Neural cell (in vitro differentiated cells): Measurements from ENCODE around the gene PHACTR1. TPM values are rescaled to one million over a fixed set of nuclear protein-coding genes. Genes with fewer than 3 reads are reported as not detected.

Source experiments
- H2AFZ ChIP-seq: fragments of 200-600, 300-800 bp; sonication (generic), shearing (Covaris generic); 2 replicates; pipeline ENCODE4 v1.6.0; 2014; ENCODE audit warnings: low read depth, mild to moderate bottlenecking, antibody characterized with exemption, low read length, moderate library complexity
- H3F3A ChIP-seq: fragments of 200-600 bp; shearing (Covaris generic); 2 replicates; pipeline ENCODE4 v1.6.1; 2016; ENCODE audit warnings: mild to moderate bottlenecking, moderate library complexity, mixed read lengths, antibody characterized with exemption, low read length; ENCODE audit not compliant: insufficient read depth, poor library complexity, severe bottlenecking
- H3K27ac ChIP-seq: fragments of 200-600, 300-800 bp; sonication (generic), shearing (Covaris generic); 2 replicates; pipeline ENCODE4 v1.5.1; 2014; ENCODE audit warnings: mild to moderate bottlenecking, low read length, moderate library complexity
- H3K27me3 ChIP-seq: fragments of 300-800, 200-600 bp; sonication (generic), shearing (Covaris generic); 2 replicates; pipeline ENCODE4 v1.6.0; 2014; ENCODE audit warnings: mild to moderate bottlenecking, low read depth, low read length, moderate library complexity; ENCODE audit not compliant: insufficient read depth
- H3K36me3 ChIP-seq: fragments of 300-800, 200-600 bp; sonication (generic), shearing (Covaris generic); 2 replicates; pipeline ENCODE4 v1.5.1; 2014; ENCODE audit warnings: mild to moderate bottlenecking, antibody characterized with exemption, low read length, moderate library complexity; ENCODE audit not compliant: insufficient read depth
- H3K4me2 ChIP-seq: fragments of 300-800, 200-600 bp; sonication (generic), shearing (Covaris generic); 2 replicates; pipeline ENCODE4 v1.6.0; 2014; ENCODE audit warnings: mild to moderate bottlenecking, low read length
- H3K4me3 ChIP-seq: fragments of 300-800, 200-600 bp; sonication (generic), shearing (Covaris generic); 2 replicates; pipeline ENCODE4 v1.5.1; 2014; ENCODE audit warnings: mild to moderate bottlenecking, low read length, moderate library complexity
- H3K79me2 ChIP-seq: fragments of 200-600 bp; shearing (Covaris generic); replicated peaks from 2 replicates; pipeline ENCODE4 v1.6.0; 2014; ENCODE audit warnings: mild to moderate bottlenecking, low read length, moderate library complexity; ENCODE audit not compliant: insufficient read depth
- H3K9ac ChIP-seq: fragments of 300-800, 200-600 bp; sonication (generic), shearing (Covaris generic); 2 replicates; pipeline ENCODE4 v1.6.1; 2016; ENCODE audit warnings: mild to moderate bottlenecking, low read length, mixed read lengths
- H3K9me2 ChIP-seq: fragments of 200-600 bp; shearing (Covaris generic); 2 replicates; pipeline ENCODE4 v1.6.1; 2016; ENCODE audit warnings: mild to moderate bottlenecking, low read length, mixed read lengths; ENCODE audit not compliant: insufficient read depth
- H3K9me3 ChIP-seq: fragments of 200-600, 300-800 bp; sonication (generic), shearing (Covaris generic); 2 replicates; pipeline ENCODE4 v1.6.1; 2016; ENCODE audit warnings: mild to moderate bottlenecking, mixed run types, low read length, moderate library complexity, mixed read lengths
- H4K20me1 ChIP-seq: fragments of 200-600 bp; shearing (Covaris generic); 2 replicates; pipeline ENCODE4 v1.6.1; 2016; ENCODE audit warnings: mild to moderate bottlenecking, mixed run types; ENCODE audit not compliant: insufficient read depth
- CTCF ChIP-seq: fragments of 450-650 bp; IDR thresholded peaks from 2 replicates; pipeline ENCODE4 v1.5.1; 2014; ENCODE audit warnings: antibody characterized with exemption, mild to moderate bottlenecking, moderate library complexity; ENCODE audit not compliant: poor library complexity, severe bottlenecking
- EP300 ChIP-seq: fragments of 450-650 bp; conservative IDR thresholded peaks from 2 replicates; pipeline ENCODE4 v1.6.1; 2014; ENCODE audit warnings: antibody characterized with exemption, mild to moderate bottlenecking, moderate library complexity; ENCODE audit not compliant: poor library complexity, severe bottlenecking
- EZH2 ChIP-seq: fragments of 200-600, 300-800 bp; shearing (Covaris generic), sonication (generic); IDR thresholded peaks from 2 replicates; pipeline ENCODE4 v1.6.1; 2014; ENCODE audit warnings: antibody characterized with exemption, low read length, borderline replicate concordance, mild to moderate bottlenecking; ENCODE audit not compliant: insufficient read depth, poor library complexity, severe bottlenecking
- MXI1 ChIP-seq: fragments of 450-650 bp; conservative IDR thresholded peaks from 2 replicates; pipeline ENCODE4 v1.6.1; 2014; ENCODE audit warnings: antibody characterized with exemption, mild to moderate bottlenecking; ENCODE audit not compliant: poor library complexity, severe bottlenecking
- POLR2AphosphoS5 ChIP-seq: IDR thresholded peaks from 2 replicates; pipeline ENCODE4 v1.6.1; 2012
- RAD21 ChIP-seq: fragments of 450-650 bp; conservative IDR thresholded peaks from 2 replicates; pipeline ENCODE4 v1.6.1; 2014; ENCODE audit warnings: antibody characterized with exemption, mild to moderate bottlenecking, moderate library complexity
- SMC3 ChIP-seq: fragments of 450-650 bp; conservative IDR thresholded peaks from 2 replicates; pipeline ENCODE4 v1.6.1; 2014; ENCODE audit warnings: antibody characterized with exemption, mild to moderate bottlenecking, moderate library complexity; ENCODE audit not compliant: poor library complexity
- TAF1 ChIP-seq: IDR thresholded peaks from 2 replicates; pipeline ENCODE4 v1.6.1; 2012; ENCODE audit warnings: low read depth
- polyA plus RNA-seq: library from polyadenylated mRNA; depleted of rRNA; stranded (reverse); fragments of >200 nt; gene quantifications from 2 replicates; pipeline ENCODE4 v1.2.3, GENCODE V29; 2014
- TF ChIP-seq, protein P1 (sequence below): IDR thresholded peaks from 2 replicates; pipeline ENCODE4 v1.6.1; 2012; ENCODE audit warnings: borderline replicate concordance

PHACTR1 gene
- polyA plus RNA-seq, 1 donor from 2014 or later: 7.8 TPM

DNA sequence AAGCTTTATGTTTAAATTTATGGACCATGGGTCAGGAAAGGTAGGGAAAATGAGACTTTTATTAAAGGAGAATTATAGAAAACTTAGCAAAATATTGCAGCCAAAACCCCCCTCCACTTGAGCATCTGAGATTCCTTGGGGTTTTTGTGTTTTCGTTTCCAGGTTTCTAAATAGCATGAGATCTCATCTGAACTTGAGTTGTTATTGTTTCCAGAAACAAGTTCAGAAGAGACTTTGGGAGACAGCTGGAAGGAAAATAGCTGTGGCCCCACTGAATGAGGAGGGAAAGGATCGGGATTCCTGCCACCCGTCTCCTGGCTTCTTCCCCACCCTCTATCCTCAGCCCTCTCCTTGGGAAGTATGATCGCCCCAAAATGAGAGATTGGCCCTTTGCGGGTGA, 536.2 kb downstream of the PHACTR1 start:
- no peaks in the 10 kb centered on the region for H3K9me3 ChIP-seq
- no peaks in the 10 kb centered on the region for H3K79me2 ChIP-seq
- H3K4me2 ChIP-seq: no peak overlapping the region
- no peak for TF ChIP-seq CTCF
- no peak for TF ChIP-seq EZH2
- no peak for TF ChIP-seq TAF1
- TF ChIP-seq MXI1: no peak
- no peak for TF ChIP-seq EP300
- TF ChIP-seq, protein P1, sequence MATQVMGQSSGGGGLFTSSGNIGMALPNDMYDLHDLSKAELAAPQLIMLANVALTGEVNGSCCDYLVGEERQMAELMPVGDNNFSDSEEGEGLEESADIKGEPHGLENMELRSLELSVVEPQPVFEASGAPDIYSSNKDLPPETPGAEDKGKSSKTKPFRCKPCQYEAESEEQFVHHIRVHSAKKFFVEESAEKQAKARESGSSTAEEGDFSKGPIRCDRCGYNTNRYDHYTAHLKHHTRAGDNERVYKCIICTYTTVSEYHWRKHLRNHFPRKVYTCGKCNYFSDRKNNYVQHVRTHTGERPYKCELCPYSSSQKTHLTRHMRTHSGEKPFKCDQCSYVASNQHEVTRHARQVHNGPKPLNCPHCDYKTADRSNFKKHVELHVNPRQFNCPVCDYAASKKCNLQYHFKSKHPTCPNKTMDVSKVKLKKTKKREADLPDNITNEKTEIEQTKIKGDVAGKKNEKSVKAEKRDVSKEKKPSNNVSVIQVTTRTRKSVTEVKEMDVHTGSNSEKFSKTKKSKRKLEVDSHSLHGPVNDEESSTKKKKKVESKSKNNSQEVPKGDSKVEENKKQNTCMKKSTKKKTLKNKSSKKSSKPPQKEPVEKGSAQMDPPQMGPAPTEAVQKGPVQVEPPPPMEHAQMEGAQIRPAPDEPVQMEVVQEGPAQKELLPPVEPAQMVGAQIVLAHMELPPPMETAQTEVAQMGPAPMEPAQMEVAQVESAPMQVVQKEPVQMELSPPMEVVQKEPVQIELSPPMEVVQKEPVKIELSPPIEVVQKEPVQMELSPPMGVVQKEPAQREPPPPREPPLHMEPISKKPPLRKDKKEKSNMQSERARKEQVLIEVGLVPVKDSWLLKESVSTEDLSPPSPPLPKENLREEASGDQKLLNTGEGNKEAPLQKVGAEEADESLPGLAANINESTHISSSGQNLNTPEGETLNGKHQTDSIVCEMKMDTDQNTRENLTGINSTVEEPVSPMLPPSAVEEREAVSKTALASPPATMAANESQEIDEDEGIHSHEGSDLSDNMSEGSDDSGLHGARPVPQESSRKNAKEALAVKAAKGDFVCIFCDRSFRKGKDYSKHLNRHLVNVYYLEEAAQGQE: no peak
- TF ChIP-seq POLR2AphosphoS5: no peak
- TF ChIP-seq RAD21: no peak
- no peak for TF ChIP-seq SMC3
- no peak overlapping the region for H3K4me3 ChIP-seq
- no peaks in the 10 kb centered on the region for H3K9me2 ChIP-seq
- no peak overlapping the region for H2AFZ ChIP-seq
- H3K27me3 ChIP-seq: no peaks in the 10 kb centered on the region
- H3F3A ChIP-seq: no peaks in the 10 kb centered on the region
- no peak overlapping the region for H3K9ac ChIP-seq
- no peaks in the 10 kb centered on the region for H3K36me3 ChIP-seq
- no peaks in the 10 kb centered on the region for H4K20me1 ChIP-seq
- no peak overlapping the region for H3K27ac ChIP-seq

- no peaks in the 10 kb centered on the region for H3K9me2 ChIP-seq
- no peak overlapping the region for H3K9ac ChIP-seq
- no peak overlapping the region for H3K27ac ChIP-seq
- no peaks in the 10 kb centered on the region for H3F3A ChIP-seq
- no peaks in the 10 kb centered on the region for H3K27me3 ChIP-seq
- TF ChIP-seq SMC3 (no peak), MXI1 (no peak), POLR2AphosphoS5 (no peak), CTCF (no peak), EZH2 (no peak), TAF1 (no peak), RAD21 (no peak), EP300 (no peak)
- TF ChIP-seq, protein P1: no peak
- no peaks in the 10 kb centered on the region for H3K9me3 ChIP-seq
- H3K4me3 ChIP-seq: no peak overlapping the region
- no peaks in the 10 kb centered on the region for H4K20me1 ChIP-seq
- H2AFZ ChIP-seq: no peak overlapping the region
- H3K79me2 ChIP-seq: no peaks in the 10 kb centered on the region
- no peaks in the 10 kb centered on the region for H3K36me3 ChIP-seq
- no peak overlapping the region for H3K4me2 ChIP-seq
Measured at GRCh38 chr6:13253272-13253671, 536.7 kb downstream of the PHACTR1 start.
